NB4 (cell line): ENCODE measurements around the gene SLFNL1.

Experiments used
- CTCF ChIP-seq: IDR thresholded peaks from one replicate; pipeline ENCODE4 v1.5.1; 2012; ENCODE audit warnings: low read depth, low read length
- MAX ChIP-seq: IDR thresholded peaks from 2 replicates; pipeline ENCODE4 v1.6.1; 2011; ENCODE audit warnings: low read depth, low read length
- MYC ChIP-seq: IDR thresholded peaks from 2 replicates; pipeline ENCODE4 v1.6.1; 2011; ENCODE audit warnings: low read depth, low read length
- POLR2A ChIP-seq: IDR thresholded peaks from 2 replicates; pipeline ENCODE4 v1.6.1; 2011; ENCODE audit warnings: mild to moderate bottlenecking; ENCODE audit not compliant: insufficient read length; ENCODE audit errors: extremely low read depth

- TF ChIP-seq CTCF (peak; percentile 27), POLR2A (no peak), MAX (no peak), MYC (no peak)
Measured at GRCh38 chr1:41023279-41023990, 1.9 kb upstream of the SLFNL1 start.
